DMS153 treated with DMSO at 0.1 percent for 48 hours (cell line): Measurements from ENCODE around the gene PIGX.

ENCODE experiments used
- DNase-seq: peaks from one replicate; lab custom pipeline; 2025; ENCODE audit not compliant: unreplicated experiment; lab: John Stamatoyannopoulos, UW

PIGX gene

DNA sequence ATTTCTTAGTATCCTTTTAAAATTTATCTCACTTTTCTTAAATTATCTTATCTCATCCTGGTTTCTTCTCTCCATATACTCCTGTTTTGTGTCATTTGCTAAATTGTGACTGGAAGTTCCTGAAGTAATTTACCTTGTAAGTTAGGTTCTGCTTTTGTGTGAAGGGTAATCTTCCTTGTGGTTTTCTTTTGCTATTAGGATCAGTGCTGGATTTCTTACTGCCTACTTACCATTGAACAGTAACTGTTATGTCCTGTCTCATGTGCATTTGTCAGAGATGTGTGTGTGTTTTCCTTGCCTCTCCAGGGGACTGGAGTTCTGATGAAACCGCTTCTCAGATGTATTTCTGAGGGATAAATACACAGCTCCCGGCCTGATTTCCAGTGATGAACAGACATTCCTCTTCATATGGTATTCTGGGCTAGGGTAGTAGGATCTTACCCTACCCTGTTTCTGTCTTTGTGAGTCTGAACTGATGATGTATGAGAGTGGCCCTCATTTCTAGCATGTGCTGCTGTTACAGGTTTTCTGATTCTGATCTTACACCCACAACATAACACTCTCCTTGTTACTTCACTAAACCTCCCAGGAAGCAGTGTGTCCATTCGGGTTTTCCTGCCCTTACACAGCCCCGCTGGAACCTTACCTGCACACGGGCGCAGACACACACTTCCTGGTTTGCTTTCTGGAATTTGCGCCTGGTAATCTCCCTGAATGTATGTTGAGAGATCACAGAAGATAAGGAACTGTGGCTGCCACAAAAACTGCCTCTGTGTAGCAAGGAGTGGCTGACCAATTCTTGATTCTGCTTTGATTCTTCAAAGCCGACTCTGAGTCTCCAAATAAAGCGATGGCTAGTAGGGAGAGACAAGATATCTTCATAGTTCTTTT is 42.2 kb downstream of the PIGX start:
- no peak for DNase-seq

DNA sequence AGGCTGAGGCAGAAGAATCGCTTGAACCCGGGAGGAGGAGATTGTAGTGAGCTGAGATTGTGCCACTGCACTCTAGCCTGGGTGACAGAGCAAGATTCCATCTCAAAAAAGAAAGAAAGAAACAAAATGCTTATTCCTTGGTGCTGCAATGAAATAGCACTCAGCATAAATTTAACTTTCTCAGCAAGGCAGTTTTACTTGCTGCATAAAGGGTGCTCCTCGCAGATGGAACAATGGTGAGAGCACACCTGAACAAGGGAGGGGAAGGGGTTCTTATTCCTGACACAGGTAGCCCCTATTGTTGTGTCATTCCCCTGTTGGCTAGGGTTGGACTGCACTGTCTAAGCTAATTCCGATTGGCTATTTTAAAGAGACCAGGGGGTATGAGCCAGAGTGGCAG is 44.6 kb downstream of the PIGX start:
- DNase-seq: no peak

DNA sequence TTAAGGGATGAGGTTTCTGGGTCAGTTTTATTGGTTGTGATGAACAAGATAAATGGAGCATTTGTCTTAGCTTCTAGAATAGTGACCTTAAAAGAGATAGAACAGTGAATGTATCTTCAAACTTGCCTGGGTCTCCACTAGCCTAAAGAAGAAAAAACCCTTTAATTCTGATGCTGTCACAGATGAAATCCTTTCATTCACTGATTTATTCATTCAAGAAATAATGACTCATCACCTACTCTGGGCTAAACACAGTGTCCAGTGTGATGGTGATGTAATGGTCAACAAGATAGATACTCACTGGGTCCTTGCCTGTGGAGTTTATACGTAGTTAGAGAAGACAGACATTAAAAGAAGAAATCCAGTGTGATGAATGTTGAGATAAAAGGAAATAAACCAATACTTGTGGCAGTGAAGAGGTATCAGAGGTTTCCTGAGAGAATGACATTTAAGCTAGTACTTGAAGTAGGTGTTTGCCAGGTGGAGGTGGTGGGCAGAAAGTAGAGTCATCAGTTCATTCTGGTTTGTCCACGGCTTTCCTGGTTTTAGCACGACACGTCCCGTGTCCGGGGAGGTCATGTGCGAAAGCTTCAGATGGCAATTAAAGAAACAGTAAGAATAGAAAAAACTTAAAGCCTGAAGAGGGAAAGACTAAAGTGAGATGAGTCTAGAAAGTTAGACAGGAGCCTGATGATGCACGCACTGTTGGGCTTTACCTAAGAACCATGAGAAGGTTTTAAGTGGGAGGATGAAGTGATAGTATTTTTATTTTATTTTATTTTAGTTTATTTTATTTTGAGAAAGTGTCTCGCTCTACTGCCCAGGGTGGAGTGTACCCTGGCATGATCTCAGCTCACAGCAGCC is 45.9 kb downstream of the PIGX start:
- no peak for DNase-seq

DNA sequence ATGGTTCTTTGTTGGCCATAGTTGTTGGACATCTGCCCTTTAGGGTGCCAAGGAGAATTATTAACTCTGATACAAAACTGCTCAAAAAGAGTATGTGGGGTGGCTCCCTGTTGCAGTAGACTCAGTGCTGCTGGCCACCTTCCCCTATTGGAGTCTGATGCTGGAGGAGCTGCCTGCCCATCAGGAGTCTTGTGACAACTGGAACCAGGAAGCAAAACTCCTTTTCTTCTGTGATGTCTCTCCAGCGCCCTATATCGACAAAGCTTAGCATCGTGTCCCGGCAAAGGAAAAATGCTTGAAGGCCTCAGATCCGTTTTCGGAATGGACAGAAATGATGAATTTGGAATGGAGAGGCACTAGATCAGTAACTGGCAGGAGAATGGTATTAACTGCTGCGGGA is 51.0 kb downstream of the PIGX start:
- DNase-seq: no peak

DNA sequence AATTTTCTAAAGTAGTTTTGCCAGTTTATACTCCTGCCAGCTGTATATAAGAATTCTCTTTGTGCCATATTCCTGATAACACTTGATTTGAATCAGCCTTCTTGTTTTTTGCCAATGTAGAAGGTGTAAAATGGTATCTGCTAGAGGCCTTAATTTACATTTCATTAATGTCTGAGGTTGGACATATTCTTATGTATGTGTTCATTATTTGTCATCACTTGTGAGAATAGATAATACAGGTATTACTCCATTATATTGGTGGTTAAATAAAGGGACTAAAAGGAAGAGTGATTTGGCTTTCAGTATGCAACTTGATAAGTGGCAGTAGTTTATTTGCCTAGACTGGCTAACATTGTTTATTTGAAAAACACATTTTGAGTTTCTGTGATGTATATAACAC is 53.3 kb downstream of the PIGX start:
- DNase-seq: no peak

DNA sequence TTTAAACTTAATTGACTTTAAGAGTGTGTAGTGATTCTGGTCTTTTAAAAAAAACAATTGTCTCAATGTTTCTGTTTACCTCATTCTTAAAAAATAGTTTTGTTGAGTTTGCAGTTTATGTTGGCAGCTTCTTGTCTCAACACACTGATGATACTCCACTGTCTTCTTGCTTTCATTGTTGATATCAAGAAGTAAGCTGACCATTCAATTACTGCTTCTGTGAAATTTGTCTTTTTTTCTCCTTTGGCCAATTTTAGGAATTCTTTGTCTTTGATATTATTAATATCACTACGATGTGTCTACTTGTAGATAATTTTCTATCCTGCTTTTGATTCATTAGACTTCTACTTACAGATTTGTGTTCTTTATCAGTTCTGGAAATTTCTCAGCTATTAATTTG is 58.9 kb downstream of the PIGX start:
- DNase-seq: no peak

- no peak for DNase-seq
These were observed 59.9 kb downstream of the PIGX start for GRCh38 chr3:196772102-196772501.

- DNase-seq: no peak
These were observed 60.7 kb downstream of the PIGX start for GRCh38 chr3:196772897-196773296.

DNA sequence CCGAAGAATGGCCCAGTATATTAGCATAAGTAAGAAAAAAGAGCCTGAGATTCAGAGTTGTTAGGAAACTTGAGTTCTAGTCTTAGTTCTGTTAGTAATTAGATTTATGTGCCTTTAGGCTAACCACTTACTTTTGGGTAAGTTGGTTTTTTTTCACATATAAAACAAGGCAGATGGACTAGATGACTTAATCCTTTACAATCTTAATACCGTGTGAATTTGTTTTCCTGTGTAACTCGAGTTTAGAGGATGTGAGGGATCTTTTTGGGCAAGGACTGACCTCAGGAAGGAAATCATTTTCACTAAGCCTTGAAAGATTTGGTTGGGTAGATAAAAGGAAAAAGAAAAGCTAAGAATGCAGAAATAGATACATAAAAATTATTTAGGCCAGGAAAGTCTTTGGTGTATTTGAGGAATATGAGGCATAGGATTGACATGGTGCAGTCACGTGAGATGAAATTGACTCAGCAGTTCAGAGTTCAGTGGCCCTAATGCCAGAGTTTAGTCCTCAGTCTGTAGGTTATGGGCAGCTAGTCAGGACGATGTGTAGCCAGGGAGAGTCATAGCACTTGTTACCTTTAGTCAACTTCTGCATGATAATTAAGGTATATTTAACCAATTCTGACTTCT is 62.1 kb downstream of the PIGX start:
- no peak for DNase-seq

GRCh38 chr3:196774848-196775422 is 62.8 kb downstream of the PIGX start:
- no peak for DNase-seq

GRCh38 chr3:196775938-196776337 is 63.8 kb downstream of the PIGX start:
- DNase-seq: no peak

DNA sequence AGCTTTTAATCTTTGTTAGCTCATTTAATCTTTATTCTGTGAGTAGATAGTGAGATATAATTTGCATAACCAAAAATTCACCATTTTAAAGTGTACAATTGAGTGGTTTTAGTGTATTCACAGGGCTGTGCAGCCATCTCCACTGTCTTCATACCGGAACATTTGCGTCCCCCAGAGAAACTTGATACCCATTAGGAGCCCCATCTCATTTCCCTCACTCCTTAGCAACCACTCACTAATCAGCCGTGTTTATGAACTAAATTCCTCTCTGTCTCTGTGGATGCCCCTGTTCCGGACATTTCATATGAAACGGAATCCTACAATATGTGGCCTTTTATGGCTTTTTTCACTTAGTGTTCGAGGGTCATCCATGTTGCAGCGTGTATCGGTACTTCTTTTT is 65.7 kb downstream of the PIGX start:
- no peak for DNase-seq

- no peak for DNase-seq
These were observed 66.6 kb downstream of the PIGX start for GRCh38 chr3:196778755-196779154.

GRCh38 chr3:196782511-196782910 is 70.3 kb downstream of the PIGX start:
- DNase-seq: no peak
